H1 (cell line): ENCODE measurements around the gene DOCK10.

Experiments used
- EZH2 ChIP-seq: fragments of 200-600 bp; sonication (generic); IDR thresholded peaks from 2 replicates; pipeline ENCODE4 v1.7.1; 2012; ENCODE audit warnings: low read depth, mild to moderate bottlenecking, moderate library complexity, low read length, inconsistent platforms; ENCODE audit not compliant: severe bottlenecking
- GTF2F1 ChIP-seq: IDR thresholded peaks from 2 replicates; pipeline ENCODE4 v1.6.1; 2012; ENCODE audit warnings: low read depth, low read length, improper control_type of control experiment, borderline replicate concordance
- YY1 ChIP-seq: IDR thresholded peaks from 2 replicates; pipeline ENCODE4 v1.6.1; 2011; ENCODE audit warnings: low read depth, mild to moderate bottlenecking, low read length

- no peak for TF ChIP-seq EZH2
- no peak for TF ChIP-seq GTF2F1
- TF ChIP-seq YY1: no peak
Observed at GRCh38 chr2:224817676-224818075, 224.6 kb downstream of the DOCK10 start.
